ENCODE results near the gene SYNJ1.

DNA sequence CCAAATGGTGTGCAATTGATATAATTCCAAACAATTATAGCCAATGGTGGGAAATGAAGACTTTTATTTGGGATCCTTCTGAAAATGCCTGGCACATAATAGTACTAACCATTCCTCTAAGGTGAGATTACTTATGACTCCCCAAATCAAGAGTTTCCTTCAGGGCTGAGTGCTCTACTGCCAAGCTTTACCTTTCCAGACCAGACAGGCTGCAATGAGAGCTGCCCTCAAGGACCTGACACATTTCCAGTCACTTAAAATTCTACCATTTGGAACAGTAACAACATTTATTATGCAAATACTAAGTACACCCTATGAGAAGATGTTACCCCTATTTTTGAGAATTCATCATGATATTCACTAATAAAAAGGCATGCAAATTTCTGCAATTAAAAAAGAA lies 22.6 kb upstream of the SYNJ1 start:
- TF ChIP-seq, protein P1, sequence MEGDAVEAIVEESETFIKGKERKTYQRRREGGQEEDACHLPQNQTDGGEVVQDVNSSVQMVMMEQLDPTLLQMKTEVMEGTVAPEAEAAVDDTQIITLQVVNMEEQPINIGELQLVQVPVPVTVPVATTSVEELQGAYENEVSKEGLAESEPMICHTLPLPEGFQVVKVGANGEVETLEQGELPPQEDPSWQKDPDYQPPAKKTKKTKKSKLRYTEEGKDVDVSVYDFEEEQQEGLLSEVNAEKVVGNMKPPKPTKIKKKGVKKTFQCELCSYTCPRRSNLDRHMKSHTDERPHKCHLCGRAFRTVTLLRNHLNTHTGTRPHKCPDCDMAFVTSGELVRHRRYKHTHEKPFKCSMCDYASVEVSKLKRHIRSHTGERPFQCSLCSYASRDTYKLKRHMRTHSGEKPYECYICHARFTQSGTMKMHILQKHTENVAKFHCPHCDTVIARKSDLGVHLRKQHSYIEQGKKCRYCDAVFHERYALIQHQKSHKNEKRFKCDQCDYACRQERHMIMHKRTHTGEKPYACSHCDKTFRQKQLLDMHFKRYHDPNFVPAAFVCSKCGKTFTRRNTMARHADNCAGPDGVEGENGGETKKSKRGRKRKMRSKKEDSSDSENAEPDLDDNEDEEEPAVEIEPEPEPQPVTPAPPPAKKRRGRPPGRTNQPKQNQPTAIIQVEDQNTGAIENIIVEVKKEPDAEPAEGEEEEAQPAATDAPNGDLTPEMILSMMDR (IDR thresholded peaks at IDR 0.05; ENCODE audit: low read depth, low read length, poor library complexity, severe bottlenecking) = no peak
- TF ChIP-seq EZH2phosphoT487 (IDR thresholded peaks at IDR 0.05; ENCODE audit: borderline replicate concordance, low read length) = no peak
